SIG-M5 treated with dmso at 0.1 percent for 504 hours (cell line): Measurements from ENCODE around the gene BRSK2.
"Not testable (repeated sequence)": the region's sequence is repeated elsewhere in the genome, so short reads cannot be mapped to it uniquely, and the experiment has no call there.

Source experiments
- DNase-seq: peaks from one replicate; lab custom pipeline; 2025; ENCODE audit not compliant: unreplicated experiment; lab: John Stamatoyannopoulos, UW

Gene BRSK2

GRCh38 chr11:1433977-1434640 is 44.4 kb downstream of the BRSK2 start:
- DNase-seq, result no peak

- not testable (repeated sequence) for DNase-seq
Measured at GRCh38 chr11:1435479-1435819, 45.7 kb downstream of the BRSK2 start.

GRCh38 chr11:1435820-1436467 is 46.2 kb downstream of the BRSK2 start:
- no peak for DNase-seq

GRCh38 chr11:1436468-1437039 is 46.8 kb downstream of the BRSK2 start:
- no peak for DNase-seq

- DNase-seq, result no peak
Measured at GRCh38 chr11:1437500-1437899, 47.8 kb downstream of the BRSK2 start.

- no peak for DNase-seq
Measured at GRCh38 chr11:1438261-1438966, 48.7 kb downstream of the BRSK2 start.

GRCh38 chr11:1438967-1439330 is 49.2 kb downstream of the BRSK2 start:
- no peak for DNase-seq

- DNase-seq, result no peak
Measured at GRCh38 chr11:1439341-1439740, 49.6 kb downstream of the BRSK2 start.

- no peak for DNase-seq
Measured at GRCh38 chr11:1440066-1440465, 50.3 kb downstream of the BRSK2 start.

GRCh38 chr11:1440496-1440895 is 50.8 kb downstream of the BRSK2 start:
- DNase-seq, result no peak

- no peak for DNase-seq
Measured at GRCh38 chr11:1442163-1442562, 52.4 kb downstream of the BRSK2 start.

- no peak for DNase-seq
Measured at GRCh38 chr11:1442807-1443366, 53.2 kb downstream of the BRSK2 start.

- DNase-seq, result no peak
Measured at GRCh38 chr11:1443737-1444136, 54.0 kb downstream of the BRSK2 start.

- DNase-seq, result no peak
Measured at GRCh38 chr11:1444321-1444720, 54.6 kb downstream of the BRSK2 start.

GRCh38 chr11:1444823-1445422 is 55.2 kb downstream of the BRSK2 start:
- no peak for DNase-seq

- no peak for DNase-seq
Measured at GRCh38 chr11:1445741-1446445, 56.2 kb downstream of the BRSK2 start.

- no peak for DNase-seq
Measured at GRCh38 chr11:1446623-1447022, 56.9 kb downstream of the BRSK2 start.

- no peak for DNase-seq
Measured at GRCh38 chr11:1447845-1448825, 58.4 kb downstream of the BRSK2 start.

GRCh38 chr11:1448882-1449281 is 59.1 kb downstream of the BRSK2 start:
- no peak for DNase-seq
